ENCODE measurements around the gene GNG3. TPM values are rescaled to one million over a fixed set of nuclear protein-coding genes. Genes with fewer than 3 reads are reported as not detected.

GNG3 gene
- total RNA-seq, 1 donor = not detected

GRCh38 chr11:62676698-62677097 lies 30.8 kb upstream of the GNG3 start:
- no peaks in the 10 kb centered on the region for H4K20me1 ChIP-seq (ENCODE audit: insufficient read depth, low read length)
- no peaks in the 10 kb centered on the region for H3K27me3 ChIP-seq (ENCODE audit: insufficient read depth, low read length)
- H3K4me1 ChIP-seq (ENCODE audit: insufficient read depth, low read length) = peaks cover 34% of the 10 kb centered on the region
- no peak for TF ChIP-seq CTCF (IDR thresholded peaks at IDR 0.05; ENCODE audit: extremely low read depth, low read depth, low read length)
- H3K4me3 ChIP-seq (ENCODE audit: insufficient read depth, low read length) = no peak overlapping the region
- H3K36me3 ChIP-seq (ENCODE audit: insufficient read depth, low read length) = peaks cover 38% of the 10 kb centered on the region
- no peak overlapping the region for H3K4me2 ChIP-seq (ENCODE audit: insufficient read depth, low read length)
- H2AFZ ChIP-seq (ENCODE audit: low read length) = no peak overlapping the region
- peaks cover 51% of the 10 kb centered on the region for H3K79me2 ChIP-seq (ENCODE audit: insufficient read depth, low read length)
- no peaks in the 10 kb centered on the region for H3K9me3 ChIP-seq (ENCODE audit: low read depth, low read length)
- no peak for DNase-seq (ENCODE audit: insufficient read length, low spot score, missing footprints)
- no peak overlapping the region for H3K27ac ChIP-seq (ENCODE audit: low read depth, low read length)

GRCh38 chr11:62677156-62677555 lies 30.3 kb upstream of the GNG3 start:
- no peak overlapping the region for H2AFZ ChIP-seq (ENCODE audit: low read length)
- H3K9me3 ChIP-seq (ENCODE audit: low read depth, low read length) = no peaks in the 10 kb centered on the region
- no peak for DNase-seq (ENCODE audit: insufficient read length, low spot score, missing footprints)
- peaks cover 47% of the 10 kb centered on the region for H3K79me2 ChIP-seq (ENCODE audit: insufficient read depth, low read length)
- H3K36me3 ChIP-seq (ENCODE audit: insufficient read depth, low read length) = peaks cover 38% of the 10 kb centered on the region
- no peak for TF ChIP-seq CTCF (IDR thresholded peaks at IDR 0.05; ENCODE audit: extremely low read depth, low read depth, low read length)
- no peak overlapping the region for H3K4me3 ChIP-seq (ENCODE audit: insufficient read depth, low read length)
- no peak overlapping the region for H3K4me2 ChIP-seq (ENCODE audit: insufficient read depth, low read length)
- H4K20me1 ChIP-seq (ENCODE audit: insufficient read depth, low read length) = no peaks in the 10 kb centered on the region
- no peaks in the 10 kb centered on the region for H3K27me3 ChIP-seq (ENCODE audit: insufficient read depth, low read length)
- peaks cover 34% of the 10 kb centered on the region for H3K4me1 ChIP-seq (ENCODE audit: insufficient read depth, low read length)
- H3K27ac ChIP-seq (ENCODE audit: low read depth, low read length) = no peak overlapping the region

- no peaks in the 10 kb centered on the region for H4K20me1 ChIP-seq (ENCODE audit: insufficient read depth, low read length)
- peak overlapping the region; percentile 86 for H3K4me2 ChIP-seq (ENCODE audit: insufficient read depth, low read length)
- no peak overlapping the region for H2AFZ ChIP-seq (ENCODE audit: low read length)
- no peak for DNase-seq (ENCODE audit: insufficient read length, low spot score, missing footprints)
- no peaks in the 10 kb centered on the region for H3K27me3 ChIP-seq (ENCODE audit: insufficient read depth, low read length)
- peaks cover 38% of the 10 kb centered on the region for H3K36me3 ChIP-seq (ENCODE audit: insufficient read depth, low read length)
- peaks cover 29% of the 10 kb centered on the region for H3K4me1 ChIP-seq (ENCODE audit: insufficient read depth, low read length)
- no peak for TF ChIP-seq CTCF (IDR thresholded peaks at IDR 0.05; ENCODE audit: extremely low read depth, low read depth, low read length)
- no peaks in the 10 kb centered on the region for H3K9me3 ChIP-seq (ENCODE audit: low read depth, low read length)
- H3K27ac ChIP-seq (ENCODE audit: low read depth, low read length) = peak overlapping the region; percentile 84
- H3K4me3 ChIP-seq (ENCODE audit: insufficient read depth, low read length) = peak overlapping the region; percentile 83
- H3K79me2 ChIP-seq (ENCODE audit: insufficient read depth, low read length) = peaks cover 42% of the 10 kb centered on the region
Observed at GRCh38 chr11:62677714-62678113, 29.8 kb upstream of the GNG3 start.

GRCh38 chr11:62678433-62678769 lies 29.1 kb upstream of the GNG3 start:
- H2AFZ ChIP-seq (ENCODE audit: low read length) = peak overlapping the region; percentile 81
- H3K36me3 ChIP-seq (ENCODE audit: insufficient read depth, low read length) = peaks cover 32% of the 10 kb centered on the region
- H3K27ac ChIP-seq (ENCODE audit: low read depth, low read length) = peak overlapping the region; percentile 84
- peak overlapping the region; percentile 83 for H3K4me3 ChIP-seq (ENCODE audit: insufficient read depth, low read length)
- H3K4me1 ChIP-seq (ENCODE audit: insufficient read depth, low read length) = peaks cover 23% of the 10 kb centered on the region
- no peaks in the 10 kb centered on the region for H3K9me3 ChIP-seq (ENCODE audit: low read depth, low read length)
- H3K79me2 ChIP-seq (ENCODE audit: insufficient read depth, low read length) = peaks cover 38% of the 10 kb centered on the region
- no peaks in the 10 kb centered on the region for H4K20me1 ChIP-seq (ENCODE audit: insufficient read depth, low read length)
- TF ChIP-seq CTCF (IDR thresholded peaks at IDR 0.05; ENCODE audit: extremely low read depth, low read depth, low read length) = no peak
- H3K4me2 ChIP-seq (ENCODE audit: insufficient read depth, low read length) = peak overlapping the region; percentile 86
- H3K27me3 ChIP-seq (ENCODE audit: insufficient read depth, low read length) = no peaks in the 10 kb centered on the region
- DNase-seq (ENCODE audit: insufficient read length, low spot score, missing footprints) = no peak

Data from osteoblast (primary cell).